ENCODE data around the gene UMAD1. TPM values are rescaled to one million over a fixed set of nuclear protein-coding genes. Genes with fewer than 3 reads are reported as not detected.

UMAD1 gene
- total and polyA plus RNA-seq, 8 donors = 5.0 to 20.8 (median 17.2) TPM

DNA sequence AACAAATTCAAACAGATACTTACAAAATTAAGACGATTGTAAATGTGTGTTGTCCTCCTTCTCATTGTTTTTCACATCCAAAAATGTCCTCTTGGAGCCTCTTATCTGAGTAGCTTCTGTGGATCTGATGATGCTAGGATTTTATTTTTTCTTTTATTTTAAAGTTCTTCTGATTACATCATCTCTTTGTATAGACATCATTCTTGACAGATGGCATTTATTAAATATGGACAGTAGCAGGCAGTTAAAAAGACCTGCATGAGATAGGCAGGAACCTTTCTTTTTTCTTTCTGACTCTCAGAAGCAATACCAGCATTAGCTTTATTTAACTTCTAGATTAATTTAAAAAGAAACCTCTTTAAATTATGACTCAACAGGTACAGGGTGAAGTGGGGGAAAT, 77.9 kb downstream of the UMAD1 start, which contains the start of gene RPA3:
Gene RPA3 (minus strand): TSS at position 116 of the 400 bp plus-strand sequence. CDS start 78,189 bp downstream, outside the sequence.
- no peaks in the 10 kb centered on the region for H3K36me3 ChIP-seq
- 68 to 82% methylated on average over 1 of the region's 1 CpG for WGBS, 2 donors
- intact Hi-C loops (cut with DNase I) = no loop called here
- TF ChIP-seq, protein P1, sequence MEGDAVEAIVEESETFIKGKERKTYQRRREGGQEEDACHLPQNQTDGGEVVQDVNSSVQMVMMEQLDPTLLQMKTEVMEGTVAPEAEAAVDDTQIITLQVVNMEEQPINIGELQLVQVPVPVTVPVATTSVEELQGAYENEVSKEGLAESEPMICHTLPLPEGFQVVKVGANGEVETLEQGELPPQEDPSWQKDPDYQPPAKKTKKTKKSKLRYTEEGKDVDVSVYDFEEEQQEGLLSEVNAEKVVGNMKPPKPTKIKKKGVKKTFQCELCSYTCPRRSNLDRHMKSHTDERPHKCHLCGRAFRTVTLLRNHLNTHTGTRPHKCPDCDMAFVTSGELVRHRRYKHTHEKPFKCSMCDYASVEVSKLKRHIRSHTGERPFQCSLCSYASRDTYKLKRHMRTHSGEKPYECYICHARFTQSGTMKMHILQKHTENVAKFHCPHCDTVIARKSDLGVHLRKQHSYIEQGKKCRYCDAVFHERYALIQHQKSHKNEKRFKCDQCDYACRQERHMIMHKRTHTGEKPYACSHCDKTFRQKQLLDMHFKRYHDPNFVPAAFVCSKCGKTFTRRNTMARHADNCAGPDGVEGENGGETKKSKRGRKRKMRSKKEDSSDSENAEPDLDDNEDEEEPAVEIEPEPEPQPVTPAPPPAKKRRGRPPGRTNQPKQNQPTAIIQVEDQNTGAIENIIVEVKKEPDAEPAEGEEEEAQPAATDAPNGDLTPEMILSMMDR (IDR thresholded peaks at IDR 0.05) = no peak
- FAIRE-seq (no peak), DNase-seq (no peak), ATAC-seq (no peak)
- no peaks in the 10 kb centered on the region for H3K27me3 ChIP-seq
- no peak within 1 kb of the TSS for H3K27ac ChIP-seq
- H3K4me3 ChIP-seq = no peak within 1 kb of the TSS
- H3K9me3 ChIP-seq = no peaks in the 10 kb centered on the region
- no peaks in the 10 kb centered on the region for H3K4me1 ChIP-seq

DNA sequence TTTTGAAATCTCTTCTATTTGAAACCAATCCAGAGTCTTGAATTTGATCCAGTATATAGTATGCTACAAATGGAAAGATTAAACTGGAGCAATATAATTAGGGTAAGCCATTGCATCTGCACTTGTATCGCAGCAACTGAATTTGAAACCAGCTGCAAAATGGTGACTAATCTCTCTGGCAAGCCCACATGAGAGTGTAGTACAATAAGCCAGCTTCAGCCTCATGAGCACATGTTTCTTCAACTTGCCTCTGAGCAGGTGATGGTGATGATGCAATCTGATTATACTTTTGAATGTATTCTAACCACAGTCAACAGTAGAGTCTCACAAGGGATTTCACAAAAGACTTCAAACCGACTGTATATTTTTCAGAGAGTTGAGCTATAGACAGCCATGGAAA, 78.7 kb downstream of the UMAD1 start:
- Histone ChIP-seq H3K4me1 (no peaks in the 10 kb centered on the region), H3K36me3 (no peaks in the 10 kb centered on the region), H3K27me3 (no peaks in the 10 kb centered on the region), H3K27ac (no peak overlapping the region), H3K4me3 (no peak overlapping the region), H3K9me3 (no peaks in the 10 kb centered on the region)
- intact Hi-C loops (cut with DNase I) = no loop called here
- FAIRE-seq (no peak), DNase-seq (peak in 3 of 6 donors; percentile 30 to 63 (median 33)), ATAC-seq (peak; percentile 94 to 96 (median 94))
- TF ChIP-seq, protein P1 (IDR thresholded peaks at IDR 0.05) = no peak
- 72 to 89% methylated on average over 2 of the region's 2 CpGs for WGBS, 2 donors

DNA sequence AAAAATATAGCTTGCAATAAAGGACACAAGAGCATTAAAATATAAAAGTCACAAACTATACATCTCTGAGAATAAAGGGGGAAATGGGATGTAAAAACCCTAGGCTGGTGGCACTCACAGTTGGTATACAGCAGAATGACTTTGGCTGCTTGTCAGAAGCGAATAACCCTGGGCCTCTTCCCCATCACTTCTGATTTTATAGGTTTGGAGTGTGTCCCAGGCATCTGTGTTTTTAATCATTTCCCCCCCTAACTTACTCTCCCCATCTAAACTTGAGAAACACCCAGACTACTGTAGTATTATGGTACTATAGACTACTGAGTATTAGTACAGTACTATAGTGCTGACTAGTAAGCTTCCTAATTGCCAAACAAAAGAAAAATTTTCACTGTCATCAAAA, 79.6 kb downstream of the UMAD1 start:
- H3K36me3 ChIP-seq = no peaks in the 10 kb centered on the region
- TF ChIP-seq, protein P1 (IDR thresholded peaks at IDR 0.05) = no peak
- H3K27ac ChIP-seq = no peak overlapping the region
- intact Hi-C loops (cut with DNase I) = no loop called here
- DNase-seq (no peak), ATAC-seq (peak in 1 of 4 donors; percentile 12), FAIRE-seq (no peak)
- H3K27me3 ChIP-seq = no peaks in the 10 kb centered on the region
- no peaks in the 10 kb centered on the region for H3K9me3 ChIP-seq
- WGBS, 2 donors = 92 to 100% methylated on average over 1 of the region's 1 CpG
- no peaks in the 10 kb centered on the region for H3K4me1 ChIP-seq
- no peak overlapping the region for H3K4me3 ChIP-seq

DNA sequence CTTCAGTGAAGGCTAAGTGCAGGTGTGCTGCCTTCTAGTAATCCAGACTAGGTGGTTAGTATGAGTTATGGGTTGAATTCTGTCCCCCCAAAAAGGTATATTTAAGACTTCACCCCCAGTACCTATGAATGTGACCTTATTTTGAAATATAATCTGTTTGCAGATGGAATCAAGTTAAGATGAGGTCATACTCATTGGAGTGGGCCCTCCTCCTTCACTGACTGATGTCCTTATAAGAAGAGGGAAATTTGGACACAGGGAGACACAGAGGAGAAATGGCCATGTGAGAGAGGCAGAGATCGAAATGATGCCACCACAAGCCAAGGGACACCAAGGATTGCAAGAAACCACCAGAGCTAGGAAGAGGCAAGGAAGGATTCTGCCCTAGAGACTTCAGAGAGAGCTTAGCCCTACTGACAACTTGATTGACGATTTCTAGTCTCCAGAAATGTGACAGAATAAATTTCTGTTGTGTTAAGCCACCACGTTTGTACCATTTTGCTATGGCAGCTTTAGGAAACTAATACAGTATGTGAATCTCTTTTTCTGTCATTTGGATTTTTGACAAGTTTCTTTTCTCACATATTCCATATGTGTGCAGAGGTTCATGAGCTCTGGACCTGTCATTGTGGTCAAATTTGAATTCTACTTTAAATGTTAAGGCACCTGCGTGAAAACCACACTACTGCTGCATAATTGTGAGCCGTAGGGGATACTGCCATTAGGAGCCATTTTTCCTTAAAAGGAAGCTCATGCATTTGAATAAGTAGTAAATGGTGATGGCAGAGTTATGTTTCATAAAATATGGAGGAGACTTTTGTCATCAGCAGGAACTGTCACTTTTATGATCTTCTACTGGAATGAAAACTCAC, 80.4 kb downstream of the UMAD1 start:
- 96% methylated on average over 5 of the region's 5 CpGs for WGBS, 2 donors
- Histone ChIP-seq H3K4me1 (no peaks in the 10 kb centered on the region), H3K27me3 (no peaks in the 10 kb centered on the region), H3K4me3 (no peak overlapping the region), H3K27ac (no peak overlapping the region), H3K9me3 (no peaks in the 10 kb centered on the region), H3K36me3 (no peaks in the 10 kb centered on the region)
- no peak for ATAC-seq
- intact Hi-C loops (cut with DNase I) = no loop called here
- TF ChIP-seq, protein P1 (IDR thresholded peaks at IDR 0.05) = no peak
- no peak for DNase-seq
- no peak for FAIRE-seq

DNA sequence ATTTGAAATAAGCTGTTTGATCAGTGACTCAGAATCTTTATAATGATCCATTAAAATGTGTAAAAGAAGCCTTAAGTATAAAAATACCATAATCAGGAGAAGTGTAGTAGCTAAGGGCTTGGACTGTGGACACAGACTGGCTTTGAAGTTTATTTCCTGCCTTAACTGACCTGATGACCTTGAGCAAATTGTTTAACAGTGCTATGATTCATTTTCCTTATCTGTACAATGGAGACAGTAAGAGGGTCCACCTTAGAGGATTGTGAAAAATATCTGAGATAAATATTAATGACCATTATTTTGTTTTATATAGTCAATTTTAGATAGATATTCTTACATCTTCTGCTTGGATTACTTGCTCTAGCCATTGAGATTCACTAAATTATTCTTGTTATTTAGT, 91.2 kb downstream of the UMAD1 start:
- ATAC-seq (peak in 3 of 4 donors; percentile 67 to 82 (median 76)), FAIRE-seq (no peak)
- peaks cover 0 to 20% (median 13%) of the 10 kb centered on the region in 3 donors for H3K4me1 ChIP-seq

More for the DNA sequence above, 91.2 kb downstream of the UMAD1 start:
- H3K4me3 ChIP-seq = no peak overlapping the region
- no peaks in the 10 kb centered on the region for H3K36me3 ChIP-seq
- intact Hi-C loops (cut with DNase I) = no loop called here
- no peaks in the 10 kb centered on the region for H3K27me3 ChIP-seq
- no peak overlapping the region for H3K27ac ChIP-seq
- TF ChIP-seq, protein P1 (IDR thresholded peaks at IDR 0.05) = no peak
- no peak for DNase-seq
- H3K9me3 ChIP-seq = no peaks in the 10 kb centered on the region
